Measurements from ENCODE around the gene NCS1.

Gene NCS1

DNA sequence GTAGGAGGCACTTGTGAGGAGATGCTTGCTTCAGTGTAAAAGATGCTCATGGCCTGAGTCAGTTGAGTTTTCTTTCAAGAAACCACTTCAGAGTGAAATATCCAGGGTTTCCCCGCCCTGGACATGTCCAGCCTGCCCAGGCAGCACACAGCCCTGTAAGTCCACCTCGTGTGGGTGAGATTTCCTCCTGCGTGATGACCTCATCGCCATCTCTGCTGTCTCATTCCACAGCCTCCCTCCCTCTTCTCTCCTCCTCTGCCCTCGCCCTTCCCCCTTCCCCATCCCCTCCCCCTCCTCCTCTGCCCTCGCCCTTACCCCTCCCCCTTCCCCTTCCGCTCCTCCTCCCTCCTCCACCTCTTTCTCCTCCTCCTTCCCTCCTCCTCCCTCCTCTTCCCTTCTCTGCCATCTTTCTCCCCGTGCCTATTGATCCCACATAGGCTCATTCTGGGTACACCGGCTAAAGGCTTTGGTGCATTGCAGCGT is 34.0 kb upstream of the NCS1 start:
- Histone ChIP-seq H3K27ac (ENCODE audit: low read depth, low read length) (no peak overlapping the region), H3K4me3 (ENCODE audit: low read length) (no peak overlapping the region)

DNA sequence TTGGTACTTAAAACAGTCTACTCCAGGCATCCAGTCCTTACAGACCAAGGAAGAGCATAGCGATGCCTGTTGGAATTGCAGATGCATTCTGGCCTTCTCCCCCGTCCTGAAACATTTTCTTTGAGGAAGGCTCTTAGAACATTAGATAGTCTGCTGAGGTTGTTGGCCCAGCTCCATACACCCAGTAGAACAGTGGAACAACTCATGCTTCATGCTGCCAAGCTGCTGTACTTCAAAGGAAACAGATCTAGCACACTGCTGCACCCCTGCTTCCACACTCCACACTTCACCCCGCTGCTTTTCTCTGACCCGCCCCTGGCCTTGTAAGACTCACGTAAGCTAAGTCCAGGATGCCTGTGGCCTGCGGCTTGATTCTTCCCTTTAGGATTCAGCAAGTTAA is 33.4 kb upstream of the NCS1 start:
- Histone ChIP-seq H3K9ac (ENCODE audit: low read length) (no peak overlapping the region), H3K79me1 (ENCODE audit: low read length) (no peaks in the 10 kb centered on the region), H3K23ac (ENCODE audit: low read length) (no peak overlapping the region), H2BK5ac (ENCODE audit: low read length) (peak overlapping the region; percentile 6), H3K27ac (ENCODE audit: low read depth, low read length) (no peak overlapping the region), H3K27me3 (ENCODE audit: insufficient read depth, low read length, poor library complexity) (no peaks in the 10 kb centered on the region), H2BK120ac (ENCODE audit: low read depth, low read length) (peak overlapping the region; percentile 19), H3K4ac (ENCODE audit: low read depth, low read length) (no peak overlapping the region), H3K36me3 (ENCODE audit: control insufficient read depth, insufficient read depth, low read length) (no peaks in the 10 kb centered on the region), H3K4me3 (ENCODE audit: low read length) (no peak overlapping the region), H2BK15ac (replicated peaks; ENCODE audit: low read depth) (no peak overlapping the region), H2AK5ac (ENCODE audit: low read length) (peak overlapping the region; percentile 20), H3K18ac (ENCODE audit: low read length) (no peak overlapping the region), H4K8ac (ENCODE audit: low read depth, low read length) (no peak overlapping the region), H3K56ac (ENCODE audit: low read length) (peak overlapping the region; percentile 35), H3K4me1 (ENCODE audit: control insufficient read depth, low read depth, low read length) (peaks cover 22% of the 10 kb centered on the region), H4K5ac (ENCODE audit: low read length) (no peak overlapping the region), H3K4me2 (ENCODE audit: low read length) (no peak overlapping the region), H3K79me2 (ENCODE audit: control insufficient read depth, insufficient read depth, low read length) (no peaks in the 10 kb centered on the region)
- DNase-seq = no peak
- WGBS (ENCODE audit: extremely low coverage, insufficient coverage, low lambda C conversion rate) = no CpG with 5 or more reads among the region's 6 CpGs

More for the DNA sequence above, 34.0 kb upstream of the NCS1 start:
- WGBS (ENCODE audit: extremely low coverage, insufficient coverage, low lambda C conversion rate) = no CpG with 5 or more reads among the region's 10 CpGs
- no peak overlapping the region for H3K23ac ChIP-seq (ENCODE audit: low read length)
- H3K9ac ChIP-seq (ENCODE audit: low read length) = no peak overlapping the region
- peak overlapping the region; percentile 15 for H3K18ac ChIP-seq (ENCODE audit: low read length)
- H3K4me1 ChIP-seq (ENCODE audit: control insufficient read depth, low read depth, low read length) = peaks cover 19% of the 10 kb centered on the region
- H3K4ac ChIP-seq (ENCODE audit: low read depth, low read length) = no peak overlapping the region
- no peak overlapping the region for H3K4me2 ChIP-seq (ENCODE audit: low read length)
- H3K79me1 ChIP-seq (ENCODE audit: low read length) = no peaks in the 10 kb centered on the region
- no peak overlapping the region for H4K5ac ChIP-seq (ENCODE audit: low read length)
- H3K27me3 ChIP-seq (ENCODE audit: insufficient read depth, low read length, poor library complexity) = no peaks in the 10 kb centered on the region
- no peak overlapping the region for H4K8ac ChIP-seq (ENCODE audit: low read depth, low read length)
- H2BK120ac ChIP-seq (ENCODE audit: low read depth, low read length) = no peak overlapping the region
- H3K36me3 ChIP-seq (ENCODE audit: control insufficient read depth, insufficient read depth, low read length) = no peaks in the 10 kb centered on the region
- H2AK5ac ChIP-seq (ENCODE audit: low read length) = no peak overlapping the region
- peak overlapping the region; percentile 35 for H3K56ac ChIP-seq (ENCODE audit: low read length)
- H2BK15ac ChIP-seq (replicated peaks; ENCODE audit: low read depth) = no peak overlapping the region
- H3K79me2 ChIP-seq (ENCODE audit: control insufficient read depth, insufficient read depth, low read length) = no peaks in the 10 kb centered on the region
- no peak overlapping the region for H2BK5ac ChIP-seq (ENCODE audit: low read length)
- DNase-seq = peak; percentile 89

DNA sequence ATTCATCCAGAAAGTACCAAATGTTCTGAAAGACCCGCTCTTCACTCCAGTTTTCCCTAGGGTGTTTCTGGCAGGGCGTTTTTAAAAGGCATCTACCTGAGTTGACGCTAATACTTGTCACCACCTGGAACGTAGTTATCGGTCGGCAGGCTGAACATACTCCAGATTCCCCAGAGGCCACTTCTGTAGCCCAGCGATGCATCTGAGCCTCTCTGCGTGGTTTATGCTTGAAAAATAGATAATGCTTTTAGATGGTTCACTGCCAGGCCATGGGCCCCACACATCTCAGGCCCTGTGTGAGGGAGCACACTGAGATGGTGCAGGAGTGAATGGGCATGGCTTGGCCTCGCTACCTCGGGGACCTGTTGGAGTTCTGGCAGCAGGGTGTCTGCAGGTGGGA is 33.0 kb upstream of the NCS1 start:
- H4K8ac ChIP-seq (ENCODE audit: low read depth, low read length) = no peak overlapping the region
- no peak overlapping the region for H3K56ac ChIP-seq (ENCODE audit: low read length)
- H3K79me1 ChIP-seq (ENCODE audit: low read length) = no peaks in the 10 kb centered on the region
- H3K9ac ChIP-seq (ENCODE audit: low read length) = no peak overlapping the region
- H2BK5ac ChIP-seq (ENCODE audit: low read length) = no peak overlapping the region
- no peak overlapping the region for H3K4ac ChIP-seq (ENCODE audit: low read depth, low read length)
- H3K18ac ChIP-seq (ENCODE audit: low read length) = no peak overlapping the region
- no peak overlapping the region for H4K5ac ChIP-seq (ENCODE audit: low read length)
- H3K79me2 ChIP-seq (ENCODE audit: control insufficient read depth, insufficient read depth, low read length) = no peaks in the 10 kb centered on the region
- peaks cover 22% of the 10 kb centered on the region for H3K4me1 ChIP-seq (ENCODE audit: control insufficient read depth, low read depth, low read length)
- H3K4me2 ChIP-seq (ENCODE audit: low read length) = no peak overlapping the region
- no peak overlapping the region for H2AK5ac ChIP-seq (ENCODE audit: low read length)
- no peak overlapping the region for H3K4me3 ChIP-seq (ENCODE audit: low read length)
- H3K27me3 ChIP-seq (ENCODE audit: insufficient read depth, low read length, poor library complexity) = no peaks in the 10 kb centered on the region
- H3K36me3 ChIP-seq (ENCODE audit: control insufficient read depth, insufficient read depth, low read length) = no peaks in the 10 kb centered on the region
- H2BK120ac ChIP-seq (ENCODE audit: low read depth, low read length) = no peak overlapping the region
- no peak overlapping the region for H3K27ac ChIP-seq (ENCODE audit: low read depth, low read length)
- H2BK15ac ChIP-seq (replicated peaks; ENCODE audit: low read depth) = no peak overlapping the region
- no CpG with 5 or more reads among the region's 10 CpGs for WGBS (ENCODE audit: extremely low coverage, insufficient coverage, low lambda C conversion rate)
- no peak for DNase-seq
- no peak overlapping the region for H3K23ac ChIP-seq (ENCODE audit: low read length)

GRCh38 chr9:130140706-130141105 is 31.5 kb upstream of the NCS1 start:
- Histone ChIP-seq H3K18ac (ENCODE audit: low read length) (no peak overlapping the region), H2AK5ac (ENCODE audit: low read length) (no peak overlapping the region), H3K4me3 (ENCODE audit: low read length) (no peak overlapping the region), H3K23ac (ENCODE audit: low read length) (no peak overlapping the region), H3K4me2 (ENCODE audit: low read length) (no peak overlapping the region), H4K8ac (ENCODE audit: low read depth, low read length) (no peak overlapping the region), H3K9ac (ENCODE audit: low read length) (no peak overlapping the region), H3K79me2 (ENCODE audit: control insufficient read depth, insufficient read depth, low read length) (no peaks in the 10 kb centered on the region), H3K79me1 (ENCODE audit: low read length) (no peaks in the 10 kb centered on the region), H3K27me3 (ENCODE audit: insufficient read depth, low read length, poor library complexity) (no peaks in the 10 kb centered on the region), H3K27ac (ENCODE audit: low read depth, low read length) (no peak overlapping the region), H2BK120ac (ENCODE audit: low read depth, low read length) (no peak overlapping the region), H3K56ac (ENCODE audit: low read length) (no peak overlapping the region), H3K36me3 (ENCODE audit: control insufficient read depth, insufficient read depth, low read length) (no peaks in the 10 kb centered on the region), H2BK15ac (replicated peaks; ENCODE audit: low read depth) (no peak overlapping the region), H3K4ac (ENCODE audit: low read depth, low read length) (no peak overlapping the region), H3K4me1 (ENCODE audit: control insufficient read depth, low read depth, low read length) (peaks cover 22% of the 10 kb centered on the region), H2BK5ac (ENCODE audit: low read length) (no peak overlapping the region), H4K5ac (ENCODE audit: low read length) (no peak overlapping the region)
- no CpG with 5 or more reads among the region's 10 CpGs for WGBS (ENCODE audit: extremely low coverage, insufficient coverage, low lambda C conversion rate)
- no peak for DNase-seq

DNA sequence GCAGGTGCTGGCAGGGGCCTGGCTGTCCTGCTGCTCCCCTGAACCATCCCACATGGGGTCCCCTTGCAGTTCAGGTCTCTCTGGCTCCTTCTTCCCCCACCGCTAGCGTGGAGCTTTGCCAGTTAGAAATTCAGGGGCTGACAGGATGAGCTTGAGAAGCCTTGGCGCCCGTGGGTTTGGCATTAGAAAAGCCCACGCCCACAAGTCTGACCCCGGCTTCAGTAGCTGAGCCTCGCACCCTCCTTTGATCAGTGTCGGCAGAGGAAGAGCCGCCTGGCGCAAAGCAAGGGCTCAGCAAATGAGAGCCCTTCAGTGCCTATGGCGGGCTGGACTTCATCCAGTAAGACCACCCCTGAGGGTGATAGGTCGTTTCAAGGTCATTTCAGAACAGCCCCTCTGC is 30.1 kb upstream of the NCS1 start:
- Histone ChIP-seq H4K8ac (ENCODE audit: low read depth, low read length) (no peak overlapping the region), H2AK5ac (ENCODE audit: low read length) (no peak overlapping the region), H2BK5ac (ENCODE audit: low read length) (no peak overlapping the region), H4K5ac (ENCODE audit: low read length) (no peak overlapping the region), H3K36me3 (ENCODE audit: control insufficient read depth, insufficient read depth, low read length) (no peaks in the 10 kb centered on the region), H3K9ac (ENCODE audit: low read length) (no peak overlapping the region), H3K4me2 (ENCODE audit: low read length) (no peak overlapping the region), H3K27ac (ENCODE audit: low read depth, low read length) (no peak overlapping the region), H2BK120ac (ENCODE audit: low read depth, low read length) (no peak overlapping the region), H3K56ac (ENCODE audit: low read length) (no peak overlapping the region), H3K4me3 (ENCODE audit: low read length) (no peak overlapping the region), H3K4me1 (ENCODE audit: control insufficient read depth, low read depth, low read length) (peaks cover 21% of the 10 kb centered on the region), H2BK15ac (replicated peaks; ENCODE audit: low read depth) (no peak overlapping the region), H3K4ac (ENCODE audit: low read depth, low read length) (no peak overlapping the region), H3K23ac (ENCODE audit: low read length) (no peak overlapping the region), H3K79me1 (ENCODE audit: low read length) (no peaks in the 10 kb centered on the region), H3K27me3 (ENCODE audit: insufficient read depth, low read length, poor library complexity) (no peaks in the 10 kb centered on the region), H3K18ac (ENCODE audit: low read length) (no peak overlapping the region), H3K79me2 (ENCODE audit: control insufficient read depth, insufficient read depth, low read length) (no peaks in the 10 kb centered on the region)
- WGBS (ENCODE audit: extremely low coverage, insufficient coverage, low lambda C conversion rate) = no CpG with 5 or more reads among the region's 12 CpGs
- no peak for DNase-seq

DNA sequence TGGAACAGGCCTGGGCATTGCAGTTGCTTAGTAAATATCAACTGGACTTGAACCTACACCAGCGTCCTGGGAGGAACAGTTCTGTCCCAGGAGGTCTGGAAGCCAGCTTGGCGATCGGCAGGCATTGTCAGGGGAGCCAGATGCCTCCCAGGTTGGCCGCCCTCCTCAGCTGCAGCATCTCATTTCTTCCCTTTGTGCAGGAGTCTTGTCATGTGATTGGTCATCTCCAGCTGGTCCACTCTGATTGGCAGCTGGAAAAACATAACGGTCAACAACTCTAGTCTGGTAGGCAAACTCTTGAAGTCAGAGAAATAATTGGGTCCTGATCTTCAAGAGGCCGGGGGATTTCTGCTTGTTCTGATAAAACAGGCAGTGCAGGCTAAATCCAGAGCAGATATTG is 29.6 kb upstream of the NCS1 start:
- H3K36me3 ChIP-seq (ENCODE audit: control insufficient read depth, insufficient read depth, low read length) = no peaks in the 10 kb centered on the region
- WGBS (ENCODE audit: extremely low coverage, insufficient coverage, low lambda C conversion rate) = no CpG with 5 or more reads among the region's 6 CpGs
- no peak overlapping the region for H2BK120ac ChIP-seq (ENCODE audit: low read depth, low read length)
- no peak overlapping the region for H3K4me3 ChIP-seq (ENCODE audit: low read length)
- H3K23ac ChIP-seq (ENCODE audit: low read length) = no peak overlapping the region
- H3K79me1 ChIP-seq (ENCODE audit: low read length) = no peaks in the 10 kb centered on the region
- no peaks in the 10 kb centered on the region for H3K79me2 ChIP-seq (ENCODE audit: control insufficient read depth, insufficient read depth, low read length)
- no peak overlapping the region for H4K5ac ChIP-seq (ENCODE audit: low read length)
- no peak overlapping the region for H3K18ac ChIP-seq (ENCODE audit: low read length)
- H3K4me2 ChIP-seq (ENCODE audit: low read length) = no peak overlapping the region
- H2BK5ac ChIP-seq (ENCODE audit: low read length) = no peak overlapping the region
- H3K27ac ChIP-seq (ENCODE audit: low read depth, low read length) = no peak overlapping the region
- no peak overlapping the region for H2AK5ac ChIP-seq (ENCODE audit: low read length)
- H3K9ac ChIP-seq (ENCODE audit: low read length) = no peak overlapping the region
- no peak overlapping the region for H3K56ac ChIP-seq (ENCODE audit: low read length)
- no peaks in the 10 kb centered on the region for H3K27me3 ChIP-seq (ENCODE audit: insufficient read depth, low read length, poor library complexity)
- DNase-seq = no peak
- no peak overlapping the region for H2BK15ac ChIP-seq (replicated peaks; ENCODE audit: low read depth)
- no peak overlapping the region for H3K4ac ChIP-seq (ENCODE audit: low read depth, low read length)
- H4K8ac ChIP-seq (ENCODE audit: low read depth, low read length) = no peak overlapping the region
- H3K4me1 ChIP-seq (ENCODE audit: control insufficient read depth, low read depth, low read length) = peaks cover 15% of the 10 kb centered on the region
